Stomach (tissue), 4 donors: ENCODE results near the gene LRIG2.

Experiments
- EP300 ChIP-seq: sonication (generic); formaldehyde crosslinking; IDR thresholded peaks from one replicate; pipeline ENCODE4 v1.6.1; 2017; ENCODE audit warnings: antibody characterized with exemption
- POLR2A ChIP-seq, 4 donors: fragments of 450-650 bp; IDR thresholded peaks; one replicate each; pipeline ENCODE4 v1.6.1; 2016; ENCODE audit warnings: antibody characterized with exemption in 4 of 4, control low read depth in 2 of 4, mild to moderate bottlenecking in 1 of 4, moderate library complexity in 1 of 4
- TF ChIP-seq, protein P1 (sequence below), 7 experiments: fragments of 450-650 bp in 4 of 7; fragments of 200-600 bp in 3 of 7; sonication (generic) in 3 of 7; IDR thresholded peaks; one replicate each; pipeline ENCODE4 v1.5.1; 2016 to 2019; ENCODE audit warnings: antibody characterized with exemption in 7 of 7, control low read depth in 2 of 7, mild to moderate bottlenecking in 1 of 7

DNA sequence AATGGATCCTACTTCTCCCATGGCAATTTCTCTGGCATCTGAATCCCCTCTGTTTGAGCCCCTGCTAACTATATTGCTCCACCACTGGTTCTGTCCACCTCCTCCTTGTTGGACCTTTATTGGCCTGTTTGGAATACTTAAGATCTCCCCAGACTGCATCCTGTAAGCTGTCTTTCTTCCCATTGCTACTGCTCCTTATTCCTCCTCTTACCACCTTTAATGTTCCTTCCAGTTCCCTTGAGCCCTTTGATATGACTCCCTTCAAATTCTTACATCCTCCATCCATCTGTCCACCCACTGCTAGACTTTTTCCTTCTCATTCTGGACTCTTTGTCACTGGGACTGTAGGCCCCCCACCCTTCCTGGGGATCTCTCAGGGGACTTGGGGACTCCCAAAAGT is 31.0 kb downstream of the LRIG2 start:
- TF ChIP-seq POLR2A (IDR thresholded peaks at IDR 0.05) (no peak), EP300 (no peak)
- TF ChIP-seq, protein P1, sequence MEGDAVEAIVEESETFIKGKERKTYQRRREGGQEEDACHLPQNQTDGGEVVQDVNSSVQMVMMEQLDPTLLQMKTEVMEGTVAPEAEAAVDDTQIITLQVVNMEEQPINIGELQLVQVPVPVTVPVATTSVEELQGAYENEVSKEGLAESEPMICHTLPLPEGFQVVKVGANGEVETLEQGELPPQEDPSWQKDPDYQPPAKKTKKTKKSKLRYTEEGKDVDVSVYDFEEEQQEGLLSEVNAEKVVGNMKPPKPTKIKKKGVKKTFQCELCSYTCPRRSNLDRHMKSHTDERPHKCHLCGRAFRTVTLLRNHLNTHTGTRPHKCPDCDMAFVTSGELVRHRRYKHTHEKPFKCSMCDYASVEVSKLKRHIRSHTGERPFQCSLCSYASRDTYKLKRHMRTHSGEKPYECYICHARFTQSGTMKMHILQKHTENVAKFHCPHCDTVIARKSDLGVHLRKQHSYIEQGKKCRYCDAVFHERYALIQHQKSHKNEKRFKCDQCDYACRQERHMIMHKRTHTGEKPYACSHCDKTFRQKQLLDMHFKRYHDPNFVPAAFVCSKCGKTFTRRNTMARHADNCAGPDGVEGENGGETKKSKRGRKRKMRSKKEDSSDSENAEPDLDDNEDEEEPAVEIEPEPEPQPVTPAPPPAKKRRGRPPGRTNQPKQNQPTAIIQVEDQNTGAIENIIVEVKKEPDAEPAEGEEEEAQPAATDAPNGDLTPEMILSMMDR (IDR thresholded peaks at IDR 0.05): no peak
